ENCODE results near the gene CHSY3.
A peak's percentile ranks its signal among the peaks of the same experiment; 100 is the strongest.

CHSY3 gene

GRCh38 chr5:130065617-130066016 lies 161.4 kb downstream of the CHSY3 start:
- DNase-seq = no peak

GRCh38 chr5:130066644-130067043 lies 162.4 kb downstream of the CHSY3 start:
- no peak for DNase-seq
- in situ Hi-C loops (cut with HindIII; ENCODE audit: low pct_ligation_motif_present, low pct_unique_long_range_greater_than_20kb, low sequenced_read_pairs) = no loop called here

More at GRCh38 chr5:130065617-130066016, 161.4 kb downstream of the CHSY3 start:
- in situ Hi-C loops (cut with HindIII; ENCODE audit: low pct_ligation_motif_present, low pct_unique_long_range_greater_than_20kb, low sequenced_read_pairs) = no loop called here

GRCh38 chr5:130067364-130067763 lies 163.1 kb downstream of the CHSY3 start:
- DNase-seq = no peak
- in situ Hi-C loops (cut with HindIII; ENCODE audit: low pct_ligation_motif_present, low pct_unique_long_range_greater_than_20kb, low sequenced_read_pairs) = no loop called here

GRCh38 chr5:130068101-130068500 lies 163.8 kb downstream of the CHSY3 start:
- in situ Hi-C loops (cut with HindIII; ENCODE audit: low pct_ligation_motif_present, low pct_unique_long_range_greater_than_20kb, low sequenced_read_pairs) = no loop called here
- no peak for DNase-seq

GRCh38 chr5:130068988-130069387 lies 164.7 kb downstream of the CHSY3 start:
- in situ Hi-C loops (cut with HindIII; ENCODE audit: low pct_ligation_motif_present, low pct_unique_long_range_greater_than_20kb, low sequenced_read_pairs) = no loop called here
- DNase-seq = no peak

GRCh38 chr5:130074820-130075219 lies 170.6 kb downstream of the CHSY3 start:
- in situ Hi-C loops (cut with HindIII; ENCODE audit: low pct_ligation_motif_present, low pct_unique_long_range_greater_than_20kb, low sequenced_read_pairs) = no loop called here
- DNase-seq = no peak

GRCh38 chr5:130077007-130077406 lies 172.7 kb downstream of the CHSY3 start:
- in situ Hi-C loops (cut with HindIII; ENCODE audit: low pct_ligation_motif_present, low pct_unique_long_range_greater_than_20kb, low sequenced_read_pairs) = no loop called here

GRCh38 chr5:130078661-130079060 lies 174.4 kb downstream of the CHSY3 start:
- in situ Hi-C loops (cut with HindIII; ENCODE audit: low pct_ligation_motif_present, low pct_unique_long_range_greater_than_20kb, low sequenced_read_pairs) = no loop called here
- DNase-seq = no peak

More at GRCh38 chr5:130077007-130077406, 172.7 kb downstream of the CHSY3 start:
- no peak for DNase-seq

- DNase-seq = no peak
- in situ Hi-C loops (cut with HindIII; ENCODE audit: low pct_ligation_motif_present, low pct_unique_long_range_greater_than_20kb, low sequenced_read_pairs) = no loop called here
These were observed 186.5 kb downstream of the CHSY3 start for GRCh38 chr5:130090569-130091270.

GRCh38 chr5:130092991-130093390 lies 188.7 kb downstream of the CHSY3 start:
- in situ Hi-C loops (cut with HindIII; ENCODE audit: low pct_ligation_motif_present, low pct_unique_long_range_greater_than_20kb, low sequenced_read_pairs) = no loop called here
- no peak for DNase-seq

- DNase-seq = no peak
- in situ Hi-C loops (cut with HindIII; ENCODE audit: low pct_ligation_motif_present, low pct_unique_long_range_greater_than_20kb, low sequenced_read_pairs) = no loop called here
These were observed 192.2 kb downstream of the CHSY3 start for GRCh38 chr5:130096483-130096882.

GRCh38 chr5:130099008-130099407 lies 194.7 kb downstream of the CHSY3 start:
- in situ Hi-C loops (cut with HindIII; ENCODE audit: low pct_ligation_motif_present, low pct_unique_long_range_greater_than_20kb, low sequenced_read_pairs) = no loop called here
- DNase-seq = no peak

- DNase-seq = no peak
- in situ Hi-C loops (cut with HindIII; ENCODE audit: low pct_ligation_motif_present, low pct_unique_long_range_greater_than_20kb, low sequenced_read_pairs) = no loop called here
These were observed 198.1 kb downstream of the CHSY3 start for GRCh38 chr5:130102375-130102774.

GRCh38 chr5:130102960-130103359 lies 198.7 kb downstream of the CHSY3 start:
- DNase-seq = no peak
- in situ Hi-C loops (cut with HindIII; ENCODE audit: low pct_ligation_motif_present, low pct_unique_long_range_greater_than_20kb, low sequenced_read_pairs) = no loop called here

- in situ Hi-C loops (cut with HindIII; ENCODE audit: low pct_ligation_motif_present, low pct_unique_long_range_greater_than_20kb, low sequenced_read_pairs) = no loop called here
These were observed 200.8 kb downstream of the CHSY3 start for GRCh38 chr5:130104895-130105688.

GRCh38 chr5:130106480-130106879 lies 202.2 kb downstream of the CHSY3 start:
- DNase-seq = no peak
- in situ Hi-C loops (cut with HindIII; ENCODE audit: low pct_ligation_motif_present, low pct_unique_long_range_greater_than_20kb, low sequenced_read_pairs) = no loop called here

More at GRCh38 chr5:130104895-130105688, 200.8 kb downstream of the CHSY3 start:
- no peak for DNase-seq

- peak; percentile 56 for DNase-seq
- in situ Hi-C loops (cut with HindIII; ENCODE audit: low pct_ligation_motif_present, low pct_unique_long_range_greater_than_20kb, low sequenced_read_pairs) = no loop called here
These were observed 204.9 kb downstream of the CHSY3 start for GRCh38 chr5:130109152-130109551.

- DNase-seq = no peak
- in situ Hi-C loops (cut with HindIII; ENCODE audit: low pct_ligation_motif_present, low pct_unique_long_range_greater_than_20kb, low sequenced_read_pairs) = no loop called here
These were observed 206.1 kb downstream of the CHSY3 start for GRCh38 chr5:130110328-130110727.

- in situ Hi-C loops (cut with HindIII; ENCODE audit: low pct_ligation_motif_present, low pct_unique_long_range_greater_than_20kb, low sequenced_read_pairs) = no loop called here
- no peak for DNase-seq
These were observed 207.5 kb downstream of the CHSY3 start for GRCh38 chr5:130111746-130112145.

- in situ Hi-C loops (cut with HindIII; ENCODE audit: low pct_ligation_motif_present, low pct_unique_long_range_greater_than_20kb, low sequenced_read_pairs) = no loop called here
- no peak for DNase-seq
These were observed 208.0 kb downstream of the CHSY3 start for GRCh38 chr5:130112246-130112645.

Data from ACHN (cell line).